Small intestine (tissue), 7 donors: ENCODE measurements around the gene PIP4P1. TPM values are rescaled to one million over a fixed set of nuclear protein-coding genes. Genes with fewer than 3 reads are reported as not detected.

Experiments used
- DNase-seq, 2 donors: peaks; one replicate each; pipeline versions ENCODE4 v3.0.0 to v3.0.0-alpha.2; 2013
- FAIRE-seq: peaks from 2 replicates; lab custom pipeline; 2012; peaks lifted over from hg19 to GRCh38; lab: Jason Lieb, UNC
- H3K27ac ChIP-seq, 3 donors: one replicate each; pipeline ENCODE4 v1.5.1; 2013; ENCODE audit warnings: low read length in 2 of 3, mild to moderate bottlenecking in 2 of 3, control low read depth in 1 of 3, inconsistent platforms in 1 of 3, low read depth in 1 of 3, moderate library complexity in 1 of 3
- H3K27me3 ChIP-seq, 3 donors: one replicate each; pipeline ENCODE4 v1.6.1; 2013; ENCODE audit warnings: low read length in 3 of 3, inconsistent platforms in 1 of 3; ENCODE audit not compliant: control insufficient read depth in 3 of 3, insufficient read depth in 3 of 3
- H3K36me3 ChIP-seq, 3 donors: one replicate each; pipeline ENCODE4 v1.6.1; 2013; ENCODE audit warnings: low read length in 3 of 3, inconsistent platforms in 1 of 3, low read depth in 1 of 3, mild to moderate bottlenecking in 1 of 3, moderate library complexity in 1 of 3; ENCODE audit not compliant: control insufficient read depth in 3 of 3, insufficient read depth in 2 of 3
- H3K4me1 ChIP-seq, 3 donors: one replicate each; pipeline ENCODE4 v1.6.1; 2013; ENCODE audit warnings: low read length in 2 of 3, inconsistent platforms in 1 of 3, low read depth in 1 of 3, mild to moderate bottlenecking in 1 of 3, moderate library complexity in 1 of 3; ENCODE audit not compliant: control insufficient read depth in 3 of 3, insufficient read depth in 2 of 3
- H3K4me3 ChIP-seq, 3 donors: one replicate each; pipeline ENCODE4 v1.5.1; 2013; ENCODE audit warnings: low read length in 3 of 3, control low read depth in 1 of 3, inconsistent platforms in 1 of 3, low read depth in 1 of 3, mild to moderate bottlenecking in 1 of 3, moderate library complexity in 1 of 3
- H3K9me3 ChIP-seq, 2 donors: one replicate each; pipeline ENCODE4 v1.6.1; 2013; ENCODE audit warnings: low read depth in 1 of 2, low read length in 1 of 2; ENCODE audit not compliant: control insufficient read depth in 2 of 2, insufficient read depth in 1 of 2
- WGBS, 3 donors: extraction: QIAGEN DNeasy Blood & Tissue Kit; methylation state at CpG; one replicate each; pipeline ENCODE4 v1.1.7; 2013; 5-methylcytosine and 5-hydroxymethylcytosine counted together
- polyA plus RNA-seq, 4 donors: library from polyadenylated mRNA; stranded (reverse) in 3 of 4; unstranded in 1 of 4; fragments of 200-250 nt in 3 of 4; fragments of 120-200 nt in 1 of 4; gene quantifications; one replicate each; pipeline versions ENCODE4 v1.2.1 to v1.2.3, GENCODE V29; 2013
- donor health status: healthy with polysubstance abuse.
- donor health status: control.
- donor health status: control.
- donor health status: Bipolar disorder and iron deficiency.
- donor health status: healthy.

PIP4P1 gene
- polyA plus RNA-seq, 4 donors = 37.6 to 55.1 (median 49.2) TPM

DNA sequence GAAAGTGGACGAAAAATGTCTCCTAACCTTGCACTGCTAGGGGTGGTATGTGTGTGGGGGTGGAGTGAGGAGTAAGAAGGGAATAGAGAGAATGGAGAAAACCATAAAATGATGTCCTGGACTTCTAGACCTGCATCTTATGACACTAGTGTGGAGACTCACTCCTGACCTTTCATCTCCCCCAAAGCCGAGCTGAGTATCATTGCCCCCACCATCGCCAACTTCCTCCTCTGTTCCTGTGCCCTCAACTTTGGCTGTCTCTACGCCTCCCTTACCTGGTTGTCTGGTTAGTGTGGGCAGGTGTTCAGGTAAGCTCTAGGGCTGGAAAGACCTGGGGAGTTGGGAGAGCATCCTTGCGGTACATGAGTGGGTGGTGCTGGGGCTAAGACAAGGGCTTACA, 20.8 kb downstream of the PIP4P1 start:
- Histone ChIP-seq H3K36me3 (peaks cover 0 to 2% (median 0%) of the 10 kb centered on the region in 3 donors), H3K27me3 (peaks cover 0 to 6% (median 0%) of the 10 kb centered on the region in 3 donors), H3K9me3 (peaks cover 0 to 8% of the 10 kb centered on the region in 2 donors), H3K4me1 (peaks cover 0 to 11% (median 0%) of the 10 kb centered on the region in 3 donors), H3K4me3 (no peak overlapping the region), H3K27ac (no peak overlapping the region)
- WGBS, 3 donors = 86 to 88% (median 86%) methylated on average over 5 of the region's 5 CpGs
- DNase-seq (no peak), FAIRE-seq (no peak)

DNA sequence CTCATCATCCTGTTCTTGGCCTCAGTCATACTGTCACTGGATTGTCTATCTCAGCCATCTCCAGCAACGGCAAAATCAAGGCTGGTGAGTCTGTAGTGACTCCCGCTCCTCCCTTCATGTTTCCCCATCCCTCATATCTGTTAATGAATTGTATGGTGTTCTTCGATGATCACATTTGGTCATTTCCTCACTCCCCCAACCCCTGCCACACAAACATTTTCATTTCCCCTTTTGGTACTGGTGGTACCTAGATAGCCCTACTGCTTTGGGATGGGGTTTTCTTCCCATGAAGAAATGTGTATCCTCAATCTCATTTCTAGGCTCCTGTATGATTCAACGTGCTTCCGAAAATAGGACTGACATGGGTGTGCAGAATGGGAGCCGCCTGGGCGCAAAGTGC, 22.6 kb downstream of the PIP4P1 start:
- no peak overlapping the region for H3K4me3 ChIP-seq
- H3K4me1 ChIP-seq = peaks cover 0 to 18% (median 0%) of the 10 kb centered on the region in 3 donors
- WGBS, 3 donors = 88 to 95% (median 92%) methylated on average over 7 of the region's 7 CpGs
- H3K9me3 ChIP-seq = peaks cover 0 to 8% of the 10 kb centered on the region in 2 donors
- H3K36me3 ChIP-seq = peaks cover 0 to 2% (median 0%) of the 10 kb centered on the region in 3 donors
- H3K27me3 ChIP-seq = peaks cover 0 to 14% (median 0%) of the 10 kb centered on the region in 3 donors
- DNase-seq = no peak
- FAIRE-seq = no peak
- H3K27ac ChIP-seq = no peak overlapping the region

GRCh38 chr14:20436363-20436755, 24.9 kb downstream of the PIP4P1 start:
- DNase-seq = no peak
- no peak overlapping the region for H3K4me3 ChIP-seq
- no peaks in the 10 kb centered on the region for H3K36me3 ChIP-seq
- no peak for FAIRE-seq
- no peak overlapping the region for H3K27ac ChIP-seq
- H3K9me3 ChIP-seq = no peaks in the 10 kb centered on the region
- H3K27me3 ChIP-seq = peaks cover 0 to 14% (median 0%) of the 10 kb centered on the region in 3 donors
- 95 to 96% (median 95%) methylated on average over 4 of the region's 4 CpGs for WGBS, 3 donors
- H3K4me1 ChIP-seq = peaks cover 0 to 12% (median 0%) of the 10 kb centered on the region in 3 donors

GRCh38 chr14:20435582-20436362, 25.5 kb downstream of the PIP4P1 start, which contains the start of gene KLHL33:
KLHL33 (minus strand) TSS chr14:20436166; CDS start chr14:20435811, 355 bp downstream.
- Histone ChIP-seq H3K36me3 (no peaks in the 10 kb centered on the region), H3K27me3 (peaks cover 0 to 14% (median 0%) of the 10 kb centered on the region in 3 donors), H3K4me3 (peak within 1 kb of the TSS in 2 of 3 donors; percentile 1 to 31), H3K9me3 (no peaks in the 10 kb centered on the region), H3K27ac (peak within 1 kb of the TSS in 1 of 3 donors; percentile 3), H3K4me1 (peaks cover 0 to 12% (median 0%) of the 10 kb centered on the region in 3 donors)
- 84% methylated on average over 17 of the region's 17 CpGs for WGBS, 3 donors
- DNase-seq (no peak), FAIRE-seq (no peak)

GRCh38 chr14:20434701-20435581, 26.3 kb downstream of the PIP4P1 start:
- H3K27ac ChIP-seq = peak overlapping the region in 1 of 3 donors; percentile 3
- H3K4me3 ChIP-seq = peak overlapping the region in 2 of 3 donors; percentile 1 to 31
- H3K4me1 ChIP-seq = peaks cover 0 to 8% (median 4%) of the 10 kb centered on the region in 3 donors
- H3K36me3 ChIP-seq = no peaks in the 10 kb centered on the region
- no peak for FAIRE-seq
- peaks cover 0 to 14% (median 0%) of the 10 kb centered on the region in 3 donors for H3K27me3 ChIP-seq
- no peaks in the 10 kb centered on the region for H3K9me3 ChIP-seq
- peak in 1 of 2 donors; percentile 39 for DNase-seq
- WGBS, 3 donors = 41 to 57% (median 52%) methylated on average over 37 to 44 of the region's 44 CpGs

DNA sequence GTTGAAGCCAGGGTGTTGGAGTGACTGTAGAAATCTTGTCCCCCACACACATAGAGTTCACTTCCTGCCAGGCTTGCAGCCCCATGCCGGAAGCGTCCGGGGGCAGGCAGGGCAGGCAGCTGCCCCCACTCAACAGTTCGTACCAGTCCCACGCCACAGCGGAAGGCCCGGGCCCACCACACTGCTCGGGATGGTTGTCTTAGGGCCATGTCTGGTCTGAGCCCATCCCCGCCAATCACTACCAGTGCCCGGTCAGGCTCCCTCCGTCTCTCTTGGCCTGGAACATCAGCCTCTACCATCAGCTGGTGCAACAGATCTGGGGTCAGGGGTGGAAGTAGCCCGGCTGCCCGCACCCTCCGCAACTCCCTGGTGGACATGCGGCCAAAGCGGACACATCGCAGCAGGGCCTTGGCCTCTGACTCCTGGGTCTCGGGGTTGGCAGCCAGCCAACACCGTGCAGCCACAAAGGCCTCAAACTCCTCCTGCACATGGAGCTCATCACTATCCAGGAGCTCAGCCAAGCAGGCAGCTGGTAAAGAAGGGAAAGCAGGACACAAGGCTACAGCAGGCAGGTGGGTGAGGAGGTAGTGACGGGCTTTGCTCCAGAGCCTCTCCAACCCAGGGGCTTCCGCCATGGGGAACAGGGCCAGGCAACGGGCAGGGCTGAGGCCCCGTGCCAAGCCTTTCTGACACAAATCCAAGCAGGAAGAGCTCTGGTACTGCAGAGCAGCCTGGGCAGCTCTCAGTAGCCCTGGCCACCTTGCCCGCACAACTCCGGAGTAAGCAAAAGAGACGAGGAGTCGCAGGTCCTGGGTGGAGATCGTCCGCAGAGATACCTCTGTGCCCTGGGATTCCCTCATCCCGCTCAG, 31.2 kb downstream of the PIP4P1 start:
- no peak overlapping the region for H3K27ac ChIP-seq
- WGBS, 3 donors = 58 to 80% (median 59%) methylated on average over 30 of the region's 30 CpGs
- no peaks in the 10 kb centered on the region for H3K36me3 ChIP-seq
- H3K9me3 ChIP-seq = no peaks in the 10 kb centered on the region
- H3K4me3 ChIP-seq = no peak overlapping the region
- FAIRE-seq (no peak), DNase-seq (peak in 1 of 2 donors; percentile 24)
- H3K27me3 ChIP-seq = peaks cover 0 to 5% (median 0%) of the 10 kb centered on the region in 3 donors
- H3K4me1 ChIP-seq = peaks cover 5 to 18% (median 7%) of the 10 kb centered on the region in 3 donors

GRCh38 chr14:20428802-20429201, 32.4 kb downstream of the PIP4P1 start:
- DNase-seq (no peak), FAIRE-seq (no peak)
- Histone ChIP-seq H3K27me3 (no peaks in the 10 kb centered on the region), H3K4me1 (peaks cover 5 to 20% (median 7%) of the 10 kb centered on the region in 3 donors), H3K36me3 (no peaks in the 10 kb centered on the region), H3K4me3 (no peak overlapping the region), H3K27ac (no peak overlapping the region), H3K9me3 (no peaks in the 10 kb centered on the region)
- 49 to 60% (median 50%) methylated on average over 5 of the region's 5 CpGs for WGBS, 3 donors
